Testis (tissue), 2 donors: ENCODE data around the gene RIC3.

Experiments used
- POLR2A ChIP-seq: fragments of 450-650 bp; IDR thresholded peaks from one replicate; pipeline ENCODE4 v1.6.1; 2017; ENCODE audit warnings: antibody characterized with exemption, mild to moderate bottlenecking, moderate library complexity
- TF ChIP-seq, protein P1 (sequence below), 3 experiments: fragments of 450-650 bp in 2 of 3; fragments of 200-600 bp in 1 of 3; sonication (generic) in 1 of 3; IDR thresholded peaks; one replicate each; pipeline ENCODE4 v1.5.1; 2016 to 2019; ENCODE audit warnings: antibody characterized with exemption in 3 of 3, mild to moderate bottlenecking in 2 of 3, moderate library complexity in 1 of 3

DNA sequence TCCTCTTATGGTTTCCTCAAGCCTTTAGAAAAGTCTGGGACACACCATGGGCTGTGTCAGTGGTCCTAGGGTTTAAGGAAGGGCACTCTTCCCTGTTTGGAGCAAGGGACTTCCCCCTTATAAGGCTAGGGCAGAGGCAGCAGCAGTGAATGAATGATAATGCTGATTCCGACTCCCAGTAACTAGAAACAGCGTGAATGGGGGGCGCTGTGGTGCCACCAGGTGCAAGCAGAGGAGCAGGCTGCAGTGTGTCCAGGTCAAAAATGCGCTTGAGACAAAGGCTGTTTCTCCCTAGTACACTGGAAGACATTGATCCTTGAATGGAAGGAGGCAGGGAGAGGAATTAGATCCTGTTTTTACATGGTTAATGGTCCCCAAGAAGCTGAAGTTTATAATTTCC lies 11.6 kb upstream of the RIC3 start:
- TF ChIP-seq, protein P1, sequence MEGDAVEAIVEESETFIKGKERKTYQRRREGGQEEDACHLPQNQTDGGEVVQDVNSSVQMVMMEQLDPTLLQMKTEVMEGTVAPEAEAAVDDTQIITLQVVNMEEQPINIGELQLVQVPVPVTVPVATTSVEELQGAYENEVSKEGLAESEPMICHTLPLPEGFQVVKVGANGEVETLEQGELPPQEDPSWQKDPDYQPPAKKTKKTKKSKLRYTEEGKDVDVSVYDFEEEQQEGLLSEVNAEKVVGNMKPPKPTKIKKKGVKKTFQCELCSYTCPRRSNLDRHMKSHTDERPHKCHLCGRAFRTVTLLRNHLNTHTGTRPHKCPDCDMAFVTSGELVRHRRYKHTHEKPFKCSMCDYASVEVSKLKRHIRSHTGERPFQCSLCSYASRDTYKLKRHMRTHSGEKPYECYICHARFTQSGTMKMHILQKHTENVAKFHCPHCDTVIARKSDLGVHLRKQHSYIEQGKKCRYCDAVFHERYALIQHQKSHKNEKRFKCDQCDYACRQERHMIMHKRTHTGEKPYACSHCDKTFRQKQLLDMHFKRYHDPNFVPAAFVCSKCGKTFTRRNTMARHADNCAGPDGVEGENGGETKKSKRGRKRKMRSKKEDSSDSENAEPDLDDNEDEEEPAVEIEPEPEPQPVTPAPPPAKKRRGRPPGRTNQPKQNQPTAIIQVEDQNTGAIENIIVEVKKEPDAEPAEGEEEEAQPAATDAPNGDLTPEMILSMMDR (IDR thresholded peaks at IDR 0.05): no peak
- TF ChIP-seq POLR2A: no peak
